H1 (cell line): ENCODE results near the gene GSG1L. TPM values are rescaled to one million over a fixed set of nuclear protein-coding genes. Genes with fewer than 3 reads are reported as not detected.

Experiments
- CTCF ChIA-PET: fragments of 300-600 bp; sonication (Branson Sonifier 250); formaldehyde crosslinking; loops from one replicate; lab custom pipeline; 2021; ENCODE audit not compliant: partially characterized antibody; lab: Charles Lee
- POLR2A ChIA-PET: fragments of 300-600 bp; sonication (Branson Sonifier 250); formaldehyde crosslinking; loops from one replicate; lab custom pipeline; 2021; ENCODE audit warnings: inconsistent platforms; ENCODE audit not compliant: partially characterized antibody; lab: Charles Lee
- DNase-seq, 2 experiments: peaks; one replicate each; pipeline versions ENCODE4 v3.0.0 to v3.0.0-alpha.2; 2010 to 2022; ENCODE audit warnings: low spot score in 2 of 2, low read depth in 1 of 2, mixed read lengths in 1 of 2
- FAIRE-seq: peaks from 2 replicates; lab custom pipeline; 2011; peaks lifted over from hg19 to GRCh38; lab: Jason Lieb, UNC
- H2AFZ ChIP-seq: 2 replicates; pipeline ENCODE4 v1.8.1; 2012; ENCODE audit warnings: low read length, inconsistent platforms
- H2AK5ac ChIP-seq: 2 replicates; pipeline ENCODE4 v1.6.1; 2013; ENCODE audit warnings: low read depth, low read length
- H2BK120ac ChIP-seq: replicated peaks from 2 replicates; pipeline ENCODE3; 2013; ENCODE audit warnings: low read depth, low read length, inconsistent platforms
- H2BK12ac ChIP-seq: 2 replicates; pipeline ENCODE4 v1.6.1; 2013; ENCODE audit warnings: low read depth, low read length
- H2BK15ac ChIP-seq: 2 replicates; pipeline ENCODE4 v1.6.1; 2013; ENCODE audit warnings: low read length
- H2BK20ac ChIP-seq: 2 replicates; pipeline ENCODE4 v1.6.1; 2013; ENCODE audit warnings: low read length
- H2BK5ac ChIP-seq: 2 replicates; pipeline ENCODE4 v1.6.1; 2013; ENCODE audit warnings: low read depth, low read length
- H3K14ac ChIP-seq: 2 replicates; pipeline ENCODE4 v1.6.1; 2013; ENCODE audit warnings: inconsistent platforms; ENCODE audit not compliant: insufficient read length
- H3K18ac ChIP-seq: 2 replicates; pipeline ENCODE4 v1.6.1; 2013; ENCODE audit warnings: low read length; ENCODE audit errors: extremely low read depth
- H3K23ac ChIP-seq: 2 replicates; pipeline ENCODE4 v1.6.1; 2013; ENCODE audit warnings: inconsistent platforms; ENCODE audit not compliant: insufficient read length
- H3K23me2 ChIP-seq: 2 replicates; pipeline ENCODE4 v1.6.1; 2013; ENCODE audit warnings: low read depth, low read length
- H3K27ac ChIP-seq: 2 replicates; pipeline ENCODE4 v1.6.1; 2011; ENCODE audit warnings: low read depth, low read length, inconsistent platforms
- H3K27me3 ChIP-seq, 4 experiments: replicated peaks in 1 of 4; 1 replicate in 1 of 4; 2 replicates in 3 of 4; pipeline versions ENCODE4 v1.6.1 to v1.8.1; 2011 to 2013; ENCODE audit warnings: low read length in 3 of 4, mild to moderate bottlenecking in 3 of 4, inconsistent platforms in 2 of 4, mixed read lengths in 2 of 4, moderate library complexity in 1 of 4; ENCODE audit not compliant: control insufficient read depth in 3 of 4, insufficient read depth in 3 of 4; ENCODE audit errors: extremely low read depth in 1 of 4
- H3K36me3 ChIP-seq, 4 experiments: 2 replicates each; pipeline versions ENCODE4 v1.6.1 to v1.8.1; 2011 to 2013; ENCODE audit warnings: mild to moderate bottlenecking in 4 of 4, low read length in 3 of 4, moderate library complexity in 2 of 4, control low read depth in 1 of 4, inconsistent platforms in 1 of 4; ENCODE audit not compliant: insufficient read depth in 4 of 4, control insufficient read depth in 2 of 4
- H3K4ac ChIP-seq: replicated peaks from 2 replicates; pipeline ENCODE3; 2013; ENCODE audit warnings: low read length, low read depth, mixed read lengths, inconsistent platforms; ENCODE audit not compliant: insufficient read length
- H3K4me1 ChIP-seq, 4 experiments: replicated peaks in 1 of 4; 1 replicate in 1 of 4; 2 replicates in 3 of 4; pipeline versions ENCODE4 v1.6.1 to v1.8.1; 2011 to 2013; ENCODE audit warnings: low read length in 3 of 4, inconsistent platforms in 2 of 4, mixed read lengths in 1 of 4; ENCODE audit not compliant: insufficient read depth in 4 of 4, control insufficient read depth in 3 of 4
- H3K4me2 ChIP-seq, 2 experiments: 2 replicates each; pipeline versions ENCODE4 v1.6.1 to v1.8.1; 2011 to 2013; ENCODE audit warnings: low read depth in 2 of 2, low read length in 2 of 2, control low read depth in 1 of 2, inconsistent platforms in 1 of 2, mild to moderate bottlenecking in 1 of 2; ENCODE audit not compliant: insufficient read depth in 1 of 2
- H3K4me3 ChIP-seq, 4 experiments: fragments of 200-600, 300-600 bp in 1 of 4; sonication (generic), shearing (Covaris generic), sonication (Bioruptor Twin) in 1 of 4; 2 replicates each; pipeline versions ENCODE4 v1.5.1 to v1.8.1; 2011 to 2016; ENCODE audit warnings: low read length in 4 of 4, low read depth in 3 of 4, control low read depth in 2 of 4, inconsistent platforms in 2 of 4, mild to moderate bottlenecking in 2 of 4, mixed read lengths in 1 of 4, moderate library complexity in 1 of 4; ENCODE audit not compliant: insufficient read depth in 2 of 4; ENCODE audit errors: extremely low read depth in 1 of 4
- H3K56ac ChIP-seq: replicated peaks from 2 replicates; pipeline ENCODE3; 2013; ENCODE audit warnings: low read depth, mild to moderate bottlenecking, mixed read lengths, low read length, inconsistent platforms; ENCODE audit not compliant: insufficient read length
- H3K79me1 ChIP-seq: 2 replicates; pipeline ENCODE4 v1.6.1; 2013; ENCODE audit warnings: low read depth, low read length, control low read depth
- H3K79me2 ChIP-seq, 2 experiments: 2 replicates each; pipeline versions ENCODE4 v1.6.1 to v1.8.1; 2012 to 2013; ENCODE audit warnings: low read length in 2 of 2, mild to moderate bottlenecking in 2 of 2, inconsistent platforms in 1 of 2; ENCODE audit not compliant: insufficient read depth in 2 of 2, control insufficient read depth in 1 of 2
- H3K9ac ChIP-seq, 4 experiments: replicated peaks in 1 of 4; 1 replicate in 1 of 4; 2 replicates in 3 of 4; pipeline versions ENCODE4 v1.6.1 to v1.8.1; 2011 to 2013; ENCODE audit warnings: low read depth in 3 of 4, low read length in 3 of 4, control low read depth in 2 of 4, mild to moderate bottlenecking in 2 of 4, moderate library complexity in 2 of 4, inconsistent platforms in 1 of 4; ENCODE audit errors: extremely low read depth in 1 of 4
- H3K9me3 ChIP-seq, 2 experiments: 2 replicates each; pipeline versions ENCODE4 v1.6.1 to v1.8.1; 2012 to 2013; ENCODE audit warnings: mild to moderate bottlenecking in 2 of 2, moderate library complexity in 2 of 2, control low read depth in 1 of 2, inconsistent platforms in 1 of 2, low read depth in 1 of 2, low read length in 1 of 2, mixed read lengths in 1 of 2; ENCODE audit not compliant: insufficient read depth in 2 of 2
- H4K20me1 ChIP-seq, 2 experiments: replicated peaks in 1 of 2; 2 replicates each; pipeline versions ENCODE3 to v1.8.1; 2011 to 2013; ENCODE audit warnings: inconsistent platforms in 2 of 2, low read length in 2 of 2, mild to moderate bottlenecking in 1 of 2; ENCODE audit not compliant: insufficient read depth in 2 of 2, control insufficient read depth in 1 of 2
- H4K5ac ChIP-seq: 2 replicates; pipeline ENCODE4 v1.6.1; 2013; ENCODE audit warnings: low read length, low read depth, mixed read lengths, inconsistent platforms; ENCODE audit not compliant: insufficient read length
- H4K8ac ChIP-seq: 2 replicates; pipeline ENCODE4 v1.8.0; 2013; ENCODE audit warnings: mild to moderate bottlenecking, moderate library complexity, low read length, inconsistent platforms; ENCODE audit not compliant: insufficient read depth; ENCODE audit errors: extremely low read depth
- H4K91ac ChIP-seq: replicated peaks from 2 replicates; pipeline ENCODE3; 2013; ENCODE audit warnings: low read length, mixed read lengths, inconsistent platforms; ENCODE audit not compliant: insufficient read length
- CREB1 ChIP-seq: IDR thresholded peaks from 2 replicates; pipeline ENCODE4 v1.6.1; 2012; ENCODE audit warnings: inconsistent platforms
- EP300 ChIP-seq, 2 experiments: IDR thresholded peaks; 1 replicate in 1 of 2; 2 replicates in 1 of 2; pipeline ENCODE4 v1.6.1; 2011 to 2012; ENCODE audit warnings: low read depth in 2 of 2, low read length in 2 of 2, mild to moderate bottlenecking in 2 of 2, borderline replicate concordance in 1 of 2, inconsistent platforms in 1 of 2, moderate library complexity in 1 of 2
- SAP30 ChIP-seq: fragments of 300-600 bp; sonication (generic); IDR thresholded peaks from 2 replicates; pipeline ENCODE4 v1.7.1; 2012; ENCODE audit warnings: low read length, moderate library complexity, mild to moderate bottlenecking, inconsistent platforms; ENCODE audit not compliant: insufficient read depth, insufficient replicate concordance
- WGBS, 2 experiments: shearing (Covaris generic) in 1 of 2; methylation state at CpG; one replicate each; pipeline versions ENCODE4 v1.1.6 to v1.1.7; 2013 to 2015; ENCODE audit warnings: low lambda C conversion rate in 2 of 2, mixed read lengths in 2 of 2, inconsistent platforms in 1 of 2, low coverage in 1 of 2, missing lambda C conversion rate in 1 of 2; ENCODE audit not compliant: insufficient replicate concordance in 2 of 2, insufficient coverage in 1 of 2, insufficient read length in 1 of 2; ENCODE audit errors: extremely low coverage in 1 of 2, missing lambda C conversion rate in 1 of 2; 5-methylcytosine and 5-hydroxymethylcytosine counted together
- polyA plus RNA-seq, 7 experiments: library from polyadenylated mRNA; depleted of rRNA in 3 of 7; stranded (reverse) in 5 of 7; unstranded in 2 of 7; fragments of >200 nt in 5 of 7; fragments of 200-250 nt in 2 of 7; gene quantifications; 1 replicate in 5 of 7; 2 replicates in 1 of 7; 4 replicates in 1 of 7; pipeline versions ENCODE4 v1.2.1 to v1.2.3, GENCODE V29; 2011 to 2013; ENCODE audit warnings: missing spikeins in 2 of 7, mixed read lengths in 2 of 7
- total RNA-seq: library from RNA; stranded (reverse); fragmentation: NEBNext Ultra II Directional; extraction: Animal tissue kit (Norgen Biotek cat#: 25700); gene quantifications from 2 replicates; pipeline ENCODE4 v1.2.1, GENCODE V29; 2021
- TF ChIP-seq, protein P1 (sequence below): IDR thresholded peaks from 2 replicates; pipeline ENCODE4 v1.6.1; 2011; ENCODE audit warnings: low read depth, mild to moderate bottlenecking, low read length; ENCODE audit not compliant: insufficient read depth

The GSG1L gene
- total and polyA plus RNA-seq, 2 of the 8 experiments (the other 6 are each of a cell fraction or from before 2014, with no cell fraction given), result 0.71 to 1.1 TPM

DNA sequence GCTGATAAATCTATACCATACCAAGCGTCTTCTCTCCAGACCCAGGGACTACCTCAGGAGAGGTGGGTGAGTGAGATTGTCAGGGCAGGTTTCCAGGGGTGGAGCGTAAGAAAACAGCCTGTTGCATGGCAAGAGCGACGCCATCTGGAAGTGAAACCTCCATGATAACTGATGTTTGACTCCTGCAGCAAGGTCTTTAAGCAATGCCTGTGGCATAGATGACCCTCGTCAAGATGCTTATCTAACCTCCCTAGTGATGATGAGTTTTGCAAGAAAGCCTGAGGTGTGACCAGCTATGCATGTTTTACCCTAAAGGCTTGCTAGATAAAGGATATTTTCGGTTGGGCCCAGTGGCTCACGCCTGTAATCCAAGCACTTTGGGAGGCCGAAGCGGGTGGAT is 71.6 kb downstream of the GSG1L start:
- H3K9me3 ChIP-seq, result peaks cover 0 to 6% of the 10 kb centered on the region in 2 experiments; a peak in 1 of 4 replicates
- H2BK5ac ChIP-seq, result no peak overlapping the region
- no peak overlapping the region for H2BK120ac ChIP-seq
- H3K4me2 ChIP-seq, result no peak overlapping the region
- 88% methylated on average over 9 of the region's 9 CpGs; no CpG with 5 or more reads in 1 of the 2 experiments for WGBS, 2 experiments
- no peak overlapping the region for H3K4ac ChIP-seq
- H3K27ac ChIP-seq, result no peak overlapping the region
- H3K27me3 ChIP-seq, result no peaks in the 10 kb centered on the region
- DNase-seq (no peak), FAIRE-seq (no peak)
- H4K8ac ChIP-seq, result no peak overlapping the region
- no peak overlapping the region for H3K18ac ChIP-seq
- H2AFZ ChIP-seq, result no peak overlapping the region
- H2BK20ac ChIP-seq, result no peak overlapping the region
- H3K79me2 ChIP-seq, result no peaks in the 10 kb centered on the region
- no peak overlapping the region for H3K14ac ChIP-seq
- POLR2A ChIA-PET, result no interaction called here
- H4K91ac ChIP-seq, result no peak overlapping the region
- H2BK15ac ChIP-seq, result no peak overlapping the region
- H2BK12ac ChIP-seq, result no peak overlapping the region
- no peaks in the 10 kb centered on the region for H4K20me1 ChIP-seq
- H3K23ac ChIP-seq, result no peak overlapping the region
- H3K9ac ChIP-seq, result no peak overlapping the region
- H3K4me3 ChIP-seq, result no peak overlapping the region
- no peaks in the 10 kb centered on the region; the same call in 1 of the 2 replicates for H3K23me2 ChIP-seq
- no peaks in the 10 kb centered on the region for H3K36me3 ChIP-seq
- no peaks in the 10 kb centered on the region for H3K4me1 ChIP-seq
- H2AK5ac ChIP-seq, result no peak overlapping the region
- no peaks in the 10 kb centered on the region for H3K79me1 ChIP-seq
- H4K5ac ChIP-seq, result no peak overlapping the region
- no peak overlapping the region for H3K56ac ChIP-seq
- CTCF ChIA-PET, result interaction anchor here (1.0 to 1.8 kb wide), 3 partner anchors 12 to 79 kb away, joined by 3 to 5 read pairs (median 4); no protein-coding TSS in a partner anchor
- TF ChIP-seq CREB1, result no peak
- TF ChIP-seq, protein P1, sequence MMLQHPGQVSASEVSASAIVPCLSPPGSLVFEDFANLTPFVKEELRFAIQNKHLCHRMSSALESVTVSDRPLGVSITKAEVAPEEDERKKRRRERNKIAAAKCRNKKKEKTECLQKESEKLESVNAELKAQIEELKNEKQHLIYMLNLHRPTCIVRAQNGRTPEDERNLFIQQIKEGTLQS, result no peak
- TF ChIP-seq EP300 (IDR thresholded peaks at IDR 0.05; ENCODE audit: borderline replicate concordance in 1 of 2, low read depth in 2 of 2, low read length in 2 of 2), result no peak
- no peak for TF ChIP-seq SAP30
